Measurements from ENCODE around the gene TMEM236.

The TMEM236 gene

DNA sequence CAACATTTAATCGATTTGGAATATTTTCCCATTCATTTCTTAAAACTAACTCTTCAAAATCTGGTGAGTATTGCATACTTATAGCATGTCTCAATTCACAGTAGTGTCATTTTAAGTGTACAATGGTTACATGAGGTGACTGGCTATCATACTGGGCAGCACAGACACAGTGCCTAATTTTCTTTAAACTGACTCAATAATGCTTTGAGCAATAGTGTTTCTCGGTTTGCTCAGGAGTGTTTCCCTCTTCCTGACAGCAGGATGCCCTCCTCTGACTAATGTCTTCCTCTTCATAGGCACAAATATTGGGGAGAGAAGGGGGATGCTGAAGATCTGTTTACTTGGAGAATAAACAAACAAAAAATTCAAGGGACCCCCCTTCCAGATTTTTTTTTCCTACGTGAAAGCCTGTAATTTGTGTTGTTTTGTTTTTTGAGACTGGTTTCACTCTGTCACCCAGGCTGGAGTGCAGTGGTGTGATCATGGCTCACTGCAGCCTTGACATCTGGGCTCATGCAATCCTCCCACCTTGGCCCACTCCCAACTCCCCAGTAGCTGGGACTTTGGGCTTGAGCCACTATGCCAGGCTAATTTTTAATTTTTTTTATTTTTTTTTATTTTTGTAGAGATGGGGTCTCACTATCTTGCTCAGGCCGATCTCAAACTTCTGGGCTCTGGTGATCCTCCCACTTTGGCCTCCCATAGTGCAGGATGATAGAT is 59.3 kb downstream of the TMEM236 start:
- H3K27me3 ChIP-seq (ENCODE audit: control insufficient read depth, low read length): no peaks in the 10 kb centered on the region
- TF ChIP-seq EZH2phosphoT487 (IDR thresholded peaks at IDR 0.05; ENCODE audit: borderline replicate concordance, low read length): no peak
- TF ChIP-seq, protein P1, sequence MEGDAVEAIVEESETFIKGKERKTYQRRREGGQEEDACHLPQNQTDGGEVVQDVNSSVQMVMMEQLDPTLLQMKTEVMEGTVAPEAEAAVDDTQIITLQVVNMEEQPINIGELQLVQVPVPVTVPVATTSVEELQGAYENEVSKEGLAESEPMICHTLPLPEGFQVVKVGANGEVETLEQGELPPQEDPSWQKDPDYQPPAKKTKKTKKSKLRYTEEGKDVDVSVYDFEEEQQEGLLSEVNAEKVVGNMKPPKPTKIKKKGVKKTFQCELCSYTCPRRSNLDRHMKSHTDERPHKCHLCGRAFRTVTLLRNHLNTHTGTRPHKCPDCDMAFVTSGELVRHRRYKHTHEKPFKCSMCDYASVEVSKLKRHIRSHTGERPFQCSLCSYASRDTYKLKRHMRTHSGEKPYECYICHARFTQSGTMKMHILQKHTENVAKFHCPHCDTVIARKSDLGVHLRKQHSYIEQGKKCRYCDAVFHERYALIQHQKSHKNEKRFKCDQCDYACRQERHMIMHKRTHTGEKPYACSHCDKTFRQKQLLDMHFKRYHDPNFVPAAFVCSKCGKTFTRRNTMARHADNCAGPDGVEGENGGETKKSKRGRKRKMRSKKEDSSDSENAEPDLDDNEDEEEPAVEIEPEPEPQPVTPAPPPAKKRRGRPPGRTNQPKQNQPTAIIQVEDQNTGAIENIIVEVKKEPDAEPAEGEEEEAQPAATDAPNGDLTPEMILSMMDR (IDR thresholded peaks at IDR 0.05; ENCODE audit: low read depth, low read length, poor library complexity, severe bottlenecking): no peak
- peaks cover 2% of the 10 kb centered on the region for H3K4me1 ChIP-seq (ENCODE audit: control insufficient read depth, low read length)
- H3F3A ChIP-seq (ENCODE audit: control insufficient read depth, insufficient read depth): no peaks in the 10 kb centered on the region
- no peaks in the 10 kb centered on the region for H3K36me3 ChIP-seq (ENCODE audit: control insufficient read depth, low read length)
- no peak overlapping the region for H3K4me2 ChIP-seq (ENCODE audit: low read length)
- H4K20me1 ChIP-seq (ENCODE audit: control insufficient read depth, insufficient read depth, low read depth, low read length): no peaks in the 10 kb centered on the region
- no peak overlapping the region for H3K4me3 ChIP-seq (ENCODE audit: low read length)
- no peaks in the 10 kb centered on the region for H3K9me2 ChIP-seq (replicated peaks; ENCODE audit: control insufficient read depth, low read length)
- H3K79me2 ChIP-seq (ENCODE audit: control insufficient read depth, low read length): no peaks in the 10 kb centered on the region
- H3K27ac ChIP-seq (ENCODE audit: low read depth, low read length): no peak overlapping the region
- H3K9me3 ChIP-seq (ENCODE audit: control insufficient read depth, insufficient read depth, low read length): no peaks in the 10 kb centered on the region

DNA sequence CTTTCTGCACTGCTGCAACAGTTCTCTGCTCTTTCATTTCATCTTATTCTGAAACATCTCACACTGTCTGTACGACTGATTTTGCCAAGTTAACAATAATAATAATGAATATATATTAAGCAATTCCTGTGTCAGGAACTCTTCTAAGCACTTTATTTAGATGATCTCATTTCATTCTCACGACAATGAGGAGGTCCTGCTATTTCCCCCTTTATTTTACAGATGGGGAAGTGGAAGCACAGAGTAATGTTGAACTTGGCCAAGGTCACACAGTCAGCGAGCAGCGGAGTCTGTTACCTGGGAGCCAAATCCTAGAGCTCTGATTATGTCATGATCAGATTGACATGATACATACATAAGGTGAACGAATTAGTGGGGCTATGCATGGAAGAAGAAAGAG is 63.0 kb downstream of the TMEM236 start:
- no peak for TF ChIP-seq EZH2phosphoT487 (IDR thresholded peaks at IDR 0.05; ENCODE audit: borderline replicate concordance, low read length)
- TF ChIP-seq, protein P1 (IDR thresholded peaks at IDR 0.05; ENCODE audit: low read depth, low read length, poor library complexity, severe bottlenecking): no peak
- Histone ChIP-seq H3K79me2 (ENCODE audit: control insufficient read depth, low read length) (no peaks in the 10 kb centered on the region), H3K4me3 (ENCODE audit: low read length) (no peak overlapping the region), H3F3A (ENCODE audit: control insufficient read depth, insufficient read depth) (no peaks in the 10 kb centered on the region), H3K27ac (ENCODE audit: low read depth, low read length) (no peak overlapping the region), H3K9me2 (replicated peaks; ENCODE audit: control insufficient read depth, low read length) (no peaks in the 10 kb centered on the region), H3K27me3 (ENCODE audit: control insufficient read depth, low read length) (no peaks in the 10 kb centered on the region), H3K4me2 (ENCODE audit: low read length) (no peak overlapping the region), H3K9me3 (ENCODE audit: control insufficient read depth, insufficient read depth, low read length) (no peaks in the 10 kb centered on the region), H3K36me3 (ENCODE audit: control insufficient read depth, low read length) (no peaks in the 10 kb centered on the region), H4K20me1 (ENCODE audit: control insufficient read depth, insufficient read depth, low read depth, low read length) (no peaks in the 10 kb centered on the region), H3K4me1 (ENCODE audit: control insufficient read depth, low read length) (no peaks in the 10 kb centered on the region)

DNA sequence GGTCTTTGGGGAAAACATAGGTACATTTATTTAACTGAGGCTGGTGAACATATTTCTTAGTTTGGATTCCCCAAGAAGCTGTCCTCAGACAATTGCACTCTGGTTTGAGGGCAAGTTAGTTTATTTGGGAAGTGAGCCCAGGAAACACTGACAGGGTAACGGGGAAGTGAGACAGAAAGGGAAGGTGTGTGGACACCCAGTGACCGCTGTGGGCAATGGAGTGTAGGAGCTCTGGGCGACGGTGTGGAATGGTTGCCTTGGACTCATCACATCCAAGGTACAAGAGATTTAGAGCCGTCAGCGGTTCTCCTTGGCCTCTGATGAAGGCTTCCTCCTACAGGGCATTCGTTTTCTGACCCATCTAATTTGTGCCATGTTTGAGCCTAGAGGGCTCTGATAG is 64.2 kb downstream of the TMEM236 start:
- TF ChIP-seq, protein P1 (IDR thresholded peaks at IDR 0.05; ENCODE audit: low read depth, low read length, poor library complexity, severe bottlenecking): no peak
- no peak for TF ChIP-seq EZH2phosphoT487 (IDR thresholded peaks at IDR 0.05; ENCODE audit: borderline replicate concordance, low read length)
- Histone ChIP-seq H3K79me2 (ENCODE audit: control insufficient read depth, low read length) (no peaks in the 10 kb centered on the region), H3K9me3 (ENCODE audit: control insufficient read depth, insufficient read depth, low read length) (no peaks in the 10 kb centered on the region), H3F3A (ENCODE audit: control insufficient read depth, insufficient read depth) (no peaks in the 10 kb centered on the region), H3K4me3 (ENCODE audit: low read length) (no peak overlapping the region), H3K9me2 (replicated peaks; ENCODE audit: control insufficient read depth, low read length) (no peaks in the 10 kb centered on the region), H3K4me2 (ENCODE audit: low read length) (no peak overlapping the region), H3K36me3 (ENCODE audit: control insufficient read depth, low read length) (no peaks in the 10 kb centered on the region), H4K20me1 (ENCODE audit: control insufficient read depth, insufficient read depth, low read depth, low read length) (no peaks in the 10 kb centered on the region), H3K27ac (ENCODE audit: low read depth, low read length) (no peak overlapping the region), H3K4me1 (ENCODE audit: control insufficient read depth, low read length) (no peaks in the 10 kb centered on the region), H3K27me3 (ENCODE audit: control insufficient read depth, low read length) (no peaks in the 10 kb centered on the region)
